Trophoblast cell (in vitro differentiated cells and primary cell): ENCODE results near the gene KCTD11. TPM values are rescaled to one million over a fixed set of nuclear protein-coding genes. Genes with fewer than 3 reads are reported as not detected.

Experiments
- DNase-seq, 2 donors: peaks; one replicate each; pipeline ENCODE4 v3.0.0-alpha.2; 2016
- H2AFZ ChIP-seq: 2 replicates; pipeline ENCODE4 v1.6.1; 2013; ENCODE audit warnings: low read length, moderate library complexity, mild to moderate bottlenecking; ENCODE audit not compliant: insufficient read depth, poor library complexity
- H2AK5ac ChIP-seq: 2 replicates; pipeline ENCODE4 v1.6.1; 2013; ENCODE audit warnings: mild to moderate bottlenecking, low read length
- H2BK120ac ChIP-seq: 2 replicates; pipeline ENCODE4 v1.6.1; 2013; ENCODE audit warnings: low read length, mild to moderate bottlenecking, moderate library complexity; ENCODE audit not compliant: insufficient read depth, poor library complexity
- H2BK12ac ChIP-seq: 2 replicates; pipeline ENCODE4 v1.6.1; 2013; ENCODE audit warnings: mild to moderate bottlenecking, low read length, moderate library complexity
- H2BK5ac ChIP-seq: 2 replicates; pipeline ENCODE4 v1.6.1; 2013; ENCODE audit warnings: low read length, low read depth, moderate library complexity, mild to moderate bottlenecking; ENCODE audit not compliant: poor library complexity
- H3K14ac ChIP-seq: 2 replicates; pipeline ENCODE4 v1.6.1; 2013; ENCODE audit warnings: mild to moderate bottlenecking, low read length
- H3K18ac ChIP-seq: 2 replicates; pipeline ENCODE4 v1.6.1; 2013; ENCODE audit warnings: mild to moderate bottlenecking, low read length
- H3K23ac ChIP-seq: 2 replicates; pipeline ENCODE4 v1.6.1; 2013; ENCODE audit warnings: low read length
- H3K27ac ChIP-seq: 2 replicates; pipeline ENCODE4 v1.5.1; 2013; ENCODE audit warnings: low read depth, mild to moderate bottlenecking, inconsistent platforms, low read length, moderate library complexity
- H3K27me3 ChIP-seq: 2 replicates; pipeline ENCODE4 v1.6.1; 2013; ENCODE audit warnings: inconsistent platforms, mild to moderate bottlenecking, low read length, moderate library complexity; ENCODE audit not compliant: insufficient read depth
- H3K36me3 ChIP-seq, 2 experiments: 1 replicate in 1 of 2; 2 replicates in 1 of 2; pipeline ENCODE4 v1.6.1; 2013; ENCODE audit warnings: low read length in 2 of 2, mild to moderate bottlenecking in 2 of 2, moderate library complexity in 1 of 2; ENCODE audit not compliant: insufficient read depth in 2 of 2, control insufficient read depth in 1 of 2
- H3K4ac ChIP-seq: 2 replicates; pipeline ENCODE4 v1.6.1; 2013; ENCODE audit warnings: low read depth, mild to moderate bottlenecking, low read length, moderate library complexity
- H3K4me1 ChIP-seq, 2 experiments: 1 replicate in 1 of 2; 2 replicates in 1 of 2; pipeline ENCODE4 v1.6.1; 2013; ENCODE audit warnings: low read length in 2 of 2, mild to moderate bottlenecking in 2 of 2, moderate library complexity in 1 of 2; ENCODE audit not compliant: insufficient read depth in 2 of 2, control insufficient read depth in 1 of 2
- H3K4me2 ChIP-seq: 2 replicates; pipeline ENCODE4 v1.6.1; 2013; ENCODE audit warnings: inconsistent platforms, mild to moderate bottlenecking, low read length, moderate library complexity
- H3K4me3 ChIP-seq: 2 replicates; pipeline ENCODE4 v1.5.1; 2013; ENCODE audit warnings: mild to moderate bottlenecking, low read depth, low read length, inconsistent platforms
- H3K79me1 ChIP-seq: one replicate; pipeline ENCODE4 v1.6.1; 2013; ENCODE audit warnings: low read length
- H3K79me2 ChIP-seq: 2 replicates; pipeline ENCODE4 v1.6.1; 2013; ENCODE audit warnings: low read length, mild to moderate bottlenecking; ENCODE audit not compliant: control insufficient read depth, insufficient read depth, poor library complexity
- H3K9ac ChIP-seq: 2 replicates; pipeline ENCODE4 v1.6.1; 2013; ENCODE audit warnings: mild to moderate bottlenecking, low read length
- H3K9me3 ChIP-seq: 2 replicates; pipeline ENCODE4 v1.6.1; 2013; ENCODE audit warnings: low read depth, mild to moderate bottlenecking, control low read depth, inconsistent platforms, low read length; ENCODE audit not compliant: insufficient read depth
- H4K12ac ChIP-seq: 2 replicates; pipeline ENCODE4 v1.6.1; 2013; ENCODE audit warnings: low read depth, mild to moderate bottlenecking, low read length, moderate library complexity
- H4K8ac ChIP-seq: 2 replicates; pipeline ENCODE4 v1.6.1; 2013; ENCODE audit warnings: low read depth, mild to moderate bottlenecking, low read length, moderate library complexity
- H4K91ac ChIP-seq: one replicate; pipeline ENCODE4 v1.6.1; 2013; ENCODE audit warnings: low read depth, mild to moderate bottlenecking, low read length, moderate library complexity
- WGBS: extraction: QIAGEN DNeasy Blood & Tissue Kit; methylation state at CpG from one replicate; pipeline ENCODE4 v1.1.7; 2013; ENCODE audit warnings: missing lambda C conversion rate; ENCODE audit not compliant: insufficient read length, insufficient coverage; ENCODE audit errors: extremely low coverage; 5-methylcytosine and 5-hydroxymethylcytosine counted together
- polyA plus RNA-seq: library from polyadenylated mRNA; stranded (reverse); fragments of 200-250 nt; gene quantifications from 2 replicates; pipeline ENCODE4 v1.2.3, GENCODE V29; 2013

The KCTD11 gene
- 15.8 and 17.2 TPM in 2 replicates for polyA plus RNA-seq

DNA sequence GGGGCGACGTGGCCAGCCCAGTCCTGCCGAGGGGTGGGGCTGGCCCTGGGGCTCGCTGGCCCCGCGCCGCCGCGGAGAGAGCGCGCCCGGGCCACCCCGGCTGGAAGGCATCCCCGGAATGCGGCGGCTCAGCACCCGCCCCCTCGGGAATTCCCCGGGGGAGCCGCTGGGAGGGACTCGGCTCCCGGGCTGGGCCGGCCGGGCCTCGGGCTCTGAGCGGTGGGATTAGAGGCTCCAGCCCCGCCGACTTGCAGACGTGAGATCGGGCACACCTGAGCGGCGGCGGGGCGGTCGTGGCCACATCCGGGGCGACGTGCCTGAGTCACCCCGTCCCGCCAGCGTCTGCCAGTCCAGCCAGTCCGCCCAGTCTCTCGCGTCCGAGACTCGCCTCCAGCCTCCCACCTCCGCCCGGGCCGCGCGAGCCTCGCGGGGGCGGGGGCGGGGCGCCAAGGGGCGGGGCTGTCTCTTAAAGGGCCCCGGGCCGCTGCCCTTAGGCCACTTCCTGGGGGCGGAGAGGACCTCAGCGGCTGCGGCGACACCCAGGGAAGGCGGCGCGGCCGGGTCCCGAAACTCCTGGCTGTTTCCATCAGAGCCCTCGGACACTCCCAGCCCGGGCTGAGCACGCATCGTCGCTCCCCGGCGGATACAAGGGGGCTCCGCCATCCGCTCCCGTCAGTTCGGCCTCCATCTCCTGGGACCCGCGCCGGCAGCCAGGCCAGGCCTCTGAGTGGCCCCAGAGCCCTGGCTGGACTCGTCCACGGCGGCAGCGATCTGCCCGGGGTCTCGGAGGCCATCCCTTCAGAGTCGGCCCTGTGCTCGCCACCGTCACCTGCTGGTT lies at the start of gene KCTD11:
TSS of gene KCTD11 (plus strand) at position 498 of the 838 bp plus-strand sequence.
- peak within 1 kb of the TSS; percentile 76 for H3K4me2 ChIP-seq
- H3K36me3 ChIP-seq: no peaks in the 10 kb centered on the region
- H3K27ac ChIP-seq: peak within 1 kb of the TSS; percentile 100
- peak; percentile 93 to 95 for DNase-seq
- peaks cover 22% of the 10 kb centered on the region for H3K79me1 ChIP-seq
- H3K14ac ChIP-seq: peak within 1 kb of the TSS; percentile 100
- peak within 1 kb of the TSS; percentile 84 for H3K4me3 ChIP-seq
- H3K27me3 ChIP-seq: no peaks in the 10 kb centered on the region
- peak within 1 kb of the TSS; percentile 89 for H2AFZ ChIP-seq
- peak within 1 kb of the TSS; percentile 100 for H2AK5ac ChIP-seq
- H3K4me1 ChIP-seq: peaks cover 20 to 24% of the 10 kb centered on the region in 2 experiments
- H4K12ac ChIP-seq: peak within 1 kb of the TSS; percentile 93
- H3K23ac ChIP-seq: no peak within 1 kb of the TSS
- WGBS: no CpG with 5 or more reads among the region's 91 CpGs
- peak within 1 kb of the TSS; percentile 100 for H3K18ac ChIP-seq
- H4K8ac ChIP-seq: peak within 1 kb of the TSS; percentile 99
- H3K9ac ChIP-seq: peak within 1 kb of the TSS; percentile 81
- no peaks in the 10 kb centered on the region for H3K9me3 ChIP-seq
- H3K79me2 ChIP-seq: peaks cover 13% of the 10 kb centered on the region
- H2BK5ac ChIP-seq: peak within 1 kb of the TSS; percentile 99
- peak within 1 kb of the TSS; percentile 70 for H2BK12ac ChIP-seq
- H4K91ac ChIP-seq: peak within 1 kb of the TSS; percentile 100
- peak within 1 kb of the TSS; percentile 99 for H3K4ac ChIP-seq
- peak within 1 kb of the TSS; percentile 99 for H2BK120ac ChIP-seq

DNA sequence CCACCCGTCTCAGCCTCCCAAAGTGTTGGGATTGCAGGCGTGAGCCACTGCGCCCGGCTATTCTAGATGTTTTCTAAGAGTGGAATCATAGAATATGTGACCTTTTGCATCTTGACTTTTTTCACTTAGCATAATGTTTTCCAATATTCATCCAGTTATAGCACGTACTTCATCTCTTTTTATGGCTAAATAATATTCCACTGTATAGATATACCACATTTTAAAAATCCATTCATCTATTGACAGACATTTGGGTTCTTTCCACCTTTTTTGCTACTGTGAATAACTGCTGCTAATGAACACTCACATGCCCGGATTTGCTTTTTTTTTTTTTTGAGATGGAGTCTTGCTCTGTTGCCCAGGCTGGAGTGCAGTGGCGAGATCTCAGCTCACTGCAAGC lies 47.8 kb upstream of the KCTD11 start:
- Histone ChIP-seq H4K8ac (no peak overlapping the region), H3K18ac (no peak overlapping the region), H2BK5ac (no peak overlapping the region)

DNA sequence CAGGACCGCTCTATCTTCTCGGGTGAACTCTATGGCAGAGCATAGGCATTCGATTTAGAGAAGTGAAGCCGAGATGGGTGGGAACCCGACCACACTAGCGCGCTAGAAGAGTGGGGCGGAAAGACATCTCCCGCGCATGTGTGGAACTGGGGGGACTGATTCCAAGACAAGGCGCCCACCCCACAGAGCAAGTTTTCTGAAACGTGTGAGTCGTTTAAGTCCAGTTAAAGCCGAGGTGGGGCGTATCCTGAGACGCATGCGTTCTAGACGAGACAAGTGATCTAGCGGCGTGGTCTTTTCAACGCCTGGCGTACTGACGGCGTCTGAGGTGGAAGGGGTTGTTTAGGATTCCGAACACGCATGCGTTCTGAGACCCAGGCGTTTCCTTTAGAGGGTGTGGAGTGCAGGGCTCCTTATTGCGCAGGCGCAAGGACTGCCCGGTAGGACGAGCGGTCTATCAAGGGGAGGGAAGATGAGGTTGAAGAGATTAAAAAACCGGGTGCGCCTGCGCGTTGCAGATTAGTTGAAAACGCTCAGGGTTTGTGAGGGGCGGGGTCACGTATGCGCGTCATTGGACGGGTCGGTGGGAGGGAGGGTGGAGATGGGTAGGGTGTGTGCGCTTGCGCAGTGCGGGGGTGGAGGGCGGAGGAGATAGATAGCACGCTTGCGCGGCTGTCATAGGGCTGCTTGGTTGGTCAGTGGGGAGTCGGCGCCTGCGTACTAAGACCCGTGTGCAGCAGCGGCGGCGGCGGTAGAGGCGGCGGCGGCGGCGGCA lies 44.9 kb upstream of the KCTD11 start, which contains the start of gene EIF5A:
TSS of gene EIF5A (plus strand) at position 718 of the 775 bp plus-strand sequence. CDS start 2,008 bp downstream, outside the sequence.
- peaks cover 16% of the 10 kb centered on the region for H3K79me1 ChIP-seq
- H3K4me2 ChIP-seq: peak within 1 kb of the TSS; percentile 97
- peak within 1 kb of the TSS; percentile 95 for H2BK5ac ChIP-seq
- H4K8ac ChIP-seq: peak within 1 kb of the TSS; percentile 96
- no peaks in the 10 kb centered on the region for H3K9me3 ChIP-seq
- H3K23ac ChIP-seq: no peak within 1 kb of the TSS
- H3K18ac ChIP-seq: peak within 1 kb of the TSS; percentile 98
- peak within 1 kb of the TSS; percentile 97 for H3K14ac ChIP-seq
- peak within 1 kb of the TSS; percentile 98 for H2AK5ac ChIP-seq
- peaks cover 4% of the 10 kb centered on the region in 2 experiments for H3K4me1 ChIP-seq
- peak within 1 kb of the TSS; percentile 94 for H4K91ac ChIP-seq
- peaks cover 18 to 24% of the 10 kb centered on the region in 2 experiments for H3K36me3 ChIP-seq
- H3K27ac ChIP-seq: peak within 1 kb of the TSS; percentile 90
- no peaks in the 10 kb centered on the region for H3K27me3 ChIP-seq
- peak within 1 kb of the TSS; percentile 89 for H2AFZ ChIP-seq
- DNase-seq: peak; percentile 100
- H3K4me3 ChIP-seq: peak within 1 kb of the TSS; percentile 99
- peak within 1 kb of the TSS; percentile 80 for H3K4ac ChIP-seq
- no CpG with 5 or more reads among the region's 64 CpGs for WGBS
- H4K12ac ChIP-seq: peak within 1 kb of the TSS; percentile 93
- H3K9ac ChIP-seq: peak within 1 kb of the TSS; percentile 99
- peak within 1 kb of the TSS; percentile 82 for H2BK120ac ChIP-seq
- H2BK12ac ChIP-seq: no peak within 1 kb of the TSS
- peaks cover 22% of the 10 kb centered on the region for H3K79me2 ChIP-seq

More for the DNA sequence above, 47.8 kb upstream of the KCTD11 start:
- Histone ChIP-seq H3K4ac (no peak overlapping the region), H4K91ac (no peak overlapping the region), H2BK12ac (no peak overlapping the region), H3K27ac (no peak overlapping the region), H2BK120ac (no peak overlapping the region), H3K4me1 (peaks cover 3 to 4% of the 10 kb centered on the region in 2 experiments), H4K12ac (no peak overlapping the region), H3K9ac (no peak overlapping the region), H3K79me2 (peaks cover 17% of the 10 kb centered on the region), H3K4me2 (no peak overlapping the region), H3K4me3 (no peak overlapping the region), H3K36me3 (no peaks in the 10 kb centered on the region), H2AFZ (no peak overlapping the region), H2AK5ac (no peak overlapping the region), H3K79me1 (peaks cover 16% of the 10 kb centered on the region), H3K23ac (no peak overlapping the region), H3K9me3 (no peaks in the 10 kb centered on the region), H3K14ac (no peak overlapping the region), H3K27me3 (no peaks in the 10 kb centered on the region)
- WGBS: no CpG with 5 or more reads among the region's 7 CpGs
- no peak for DNase-seq
